Stimulated activated naive CD8-positive, alpha-beta T cell treated with anti-CD3 and anti-CD28 coated beads, Interleukin-15, Interleukin-2, amounts not matched to agents 100 U/mL and 50 U/mL, for 24 hours (primary cell): Measurements from ENCODE around the gene LRRN3.
"Not testable (repeated sequence)": the region's sequence is repeated elsewhere in the genome, so short reads cannot be mapped to it uniquely, and the experiment has no call there.

Experiments used
- ATAC-seq: fragments of 150-1000 bp; cut with Tn5 transposase; one replicate; pipeline ENCODE4 v1.10.0; 2021
- DNase-seq: peaks from one replicate; pipeline ENCODE4 v3.0.0; 2021

LRRN3 gene

GRCh38 chr7:111090846-111091245 is at the start of gene LRRN3:
LRRN3 (plus strand) TSS chr7:111091127; CDS start chr7:111122773, 31,646 bp downstream.
- DNase-seq (peak; percentile 64), ATAC-seq (peak; percentile 85)

- ATAC-seq (peak; percentile 89), DNase-seq (no peak)
Measured at GRCh38 chr7:111041577-111041976, 49.4 kb upstream of the LRRN3 start.

DNA sequence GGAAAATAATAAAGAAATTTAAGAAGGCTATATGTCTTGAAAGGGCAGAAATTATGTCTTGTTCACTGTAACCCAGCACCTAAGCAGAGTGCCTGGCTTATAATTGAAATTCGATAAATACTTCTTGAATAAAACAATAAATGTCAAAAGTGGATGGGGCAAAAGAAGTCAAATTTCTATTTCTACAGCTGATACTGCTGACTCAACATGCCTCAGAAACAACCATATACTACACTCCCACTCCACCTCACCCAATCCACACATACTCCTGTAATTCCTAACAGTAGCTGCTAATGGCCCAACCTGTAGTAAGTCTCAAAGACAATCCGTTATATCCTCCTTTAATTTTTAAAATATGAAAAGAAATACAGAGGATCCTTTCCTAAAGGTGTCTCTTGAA is 48.1 kb upstream of the LRRN3 start:
- no peak for ATAC-seq
- DNase-seq, result no peak

GRCh38 chr7:111043561-111043960 is 47.4 kb upstream of the LRRN3 start:
- DNase-seq, result no peak
- ATAC-seq, result no peak

DNA sequence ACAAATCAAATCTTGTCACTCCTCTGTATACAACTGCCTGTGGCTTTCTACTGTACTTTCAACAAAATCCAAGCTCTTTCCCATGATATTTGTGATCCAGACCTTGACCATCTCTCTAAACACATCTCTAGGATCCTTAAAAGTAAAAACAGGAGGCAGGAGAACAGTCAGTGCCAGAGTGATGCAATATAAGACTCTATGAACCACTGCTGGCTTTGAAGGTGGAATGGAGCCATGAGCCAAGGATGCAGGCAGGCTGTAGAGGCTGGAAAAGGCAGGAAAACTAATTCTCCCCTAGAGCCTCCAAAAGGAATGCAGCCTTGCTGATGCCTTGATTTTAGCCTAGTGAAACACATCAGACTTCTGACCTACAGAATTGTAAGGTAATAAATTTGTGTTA is 45.5 kb upstream of the LRRN3 start:
- DNase-seq, result no peak
- no peak for ATAC-seq

DNA sequence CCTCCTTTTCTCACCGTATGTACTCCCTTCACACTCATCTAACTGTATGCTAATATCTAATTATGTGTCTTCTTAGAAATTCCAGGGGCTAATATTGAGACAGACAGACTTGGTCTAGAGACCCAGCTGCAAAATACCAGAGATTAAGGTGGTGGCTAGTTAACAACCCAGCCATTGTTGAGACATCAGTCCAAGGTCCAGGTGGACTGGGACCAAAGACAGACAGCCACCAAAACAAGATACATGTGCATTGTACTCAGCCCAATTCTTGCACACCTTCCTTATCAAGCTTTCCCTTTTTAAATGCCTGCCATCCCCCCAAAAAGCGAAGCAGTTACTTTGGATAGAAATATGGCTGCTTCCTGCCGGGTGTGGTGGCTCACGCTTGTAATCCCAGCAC is 43.3 kb upstream of the LRRN3 start:
- no peak for DNase-seq
- ATAC-seq, result no peak

DNA sequence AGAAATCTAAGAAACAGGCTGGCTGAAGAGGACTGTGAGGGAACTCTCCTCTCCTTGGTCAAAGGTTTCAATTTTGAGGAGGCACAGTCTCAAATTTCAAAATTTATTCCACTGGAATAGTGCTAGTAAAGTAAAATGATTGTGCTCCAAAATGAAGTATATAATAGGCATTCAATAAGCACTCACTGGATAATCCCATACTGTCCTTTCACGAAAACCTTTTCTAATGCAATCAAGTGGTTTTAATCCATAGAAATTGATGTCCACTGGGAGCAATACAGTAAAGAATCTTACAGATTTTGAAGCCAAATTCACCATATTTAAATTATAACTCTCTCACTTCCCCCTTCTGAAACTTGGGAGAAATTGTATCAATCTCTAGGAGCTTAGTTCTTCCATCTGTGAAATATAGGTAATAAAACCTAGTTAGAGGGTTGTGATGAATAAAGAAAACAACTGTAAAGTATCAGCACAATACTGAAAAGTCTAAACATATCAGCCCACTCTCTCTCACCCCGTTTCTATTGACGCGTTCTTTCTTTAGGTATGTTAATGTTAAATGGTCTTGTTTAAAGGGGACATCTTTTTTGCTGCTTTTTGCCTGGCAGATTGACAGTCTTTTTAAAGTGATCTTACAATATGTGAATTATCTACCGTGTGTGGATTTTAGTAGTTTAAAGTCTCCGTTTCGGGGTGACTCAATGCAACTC is 40.8 kb upstream of the LRRN3 start:
- no peak for DNase-seq
- ATAC-seq, result no peak

- DNase-seq (no peak), ATAC-seq (no peak)
Measured at GRCh38 chr7:111050875-111051416, 40.0 kb upstream of the LRRN3 start.

GRCh38 chr7:111051832-111052231 is 39.1 kb upstream of the LRRN3 start:
- no peak for DNase-seq
- ATAC-seq, result no peak

DNA sequence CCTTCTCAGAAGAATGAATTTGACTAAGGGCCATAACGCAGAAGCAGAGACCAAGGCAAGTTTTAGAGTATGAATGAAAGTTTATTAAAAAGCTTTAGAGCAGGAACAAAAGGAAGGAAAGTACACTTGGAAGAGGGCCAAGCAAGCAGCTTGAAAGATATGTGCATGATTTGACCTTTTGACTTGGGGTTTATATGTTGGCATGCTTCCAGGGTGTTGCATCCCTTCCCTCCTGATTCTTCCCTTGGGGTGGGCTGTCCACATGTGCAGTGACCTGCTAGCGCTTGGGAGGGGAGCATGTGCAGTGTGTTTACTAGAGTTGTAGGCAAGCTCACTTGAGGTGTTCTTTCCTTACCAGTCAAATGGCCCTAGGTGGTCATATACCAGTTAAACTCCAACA is 37.9 kb upstream of the LRRN3 start:
- ATAC-seq, result no peak
- DNase-seq, result no peak

GRCh38 chr7:111056371-111056770 is 34.6 kb upstream of the LRRN3 start:
- ATAC-seq (no peak), DNase-seq (no peak)

- ATAC-seq (no peak), DNase-seq (no peak)
Measured at GRCh38 chr7:111057066-111057465, 33.9 kb upstream of the LRRN3 start.

DNA sequence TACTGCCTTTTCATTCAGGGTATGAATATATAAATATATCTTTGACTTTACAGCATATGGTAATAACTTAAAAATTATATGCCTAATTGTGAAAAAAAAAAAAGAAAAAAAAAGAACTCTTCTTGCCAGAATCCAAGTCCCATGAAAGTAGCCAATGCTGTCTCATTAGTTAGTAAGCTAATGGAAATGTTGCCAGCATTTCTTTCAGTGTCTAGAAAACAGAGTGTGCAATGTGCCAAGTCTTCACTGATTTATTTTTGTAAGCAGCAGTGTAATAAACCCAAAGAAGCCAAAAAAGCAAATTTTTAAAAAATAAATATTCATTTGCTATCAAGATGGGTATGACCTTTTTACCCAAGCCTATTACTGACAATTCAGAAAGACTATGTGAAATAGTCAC is 31.1 kb upstream of the LRRN3 start:
- DNase-seq, result no peak
- ATAC-seq, result no peak

GRCh38 chr7:111063166-111063565 is 27.8 kb upstream of the LRRN3 start:
- ATAC-seq (no peak), DNase-seq (no peak)

DNA sequence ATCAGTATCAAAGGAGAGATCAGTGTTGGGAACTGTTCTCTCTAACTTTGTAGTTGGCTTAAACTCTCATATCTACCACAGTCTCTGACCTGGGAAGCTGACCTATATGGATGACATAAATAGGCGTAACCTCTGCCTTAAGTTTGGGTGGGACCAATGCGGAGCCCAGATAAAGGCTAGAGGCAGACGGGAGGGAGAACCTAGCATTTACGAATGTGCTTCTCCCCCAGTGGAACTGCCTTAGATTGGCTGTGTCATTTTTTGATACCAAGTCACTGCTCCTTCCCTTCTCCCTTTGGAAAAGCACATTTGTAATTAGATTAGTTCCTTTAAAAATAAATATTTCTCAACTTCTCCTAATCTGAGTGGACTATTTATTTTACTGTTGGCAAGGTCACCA is 23.7 kb upstream of the LRRN3 start:
- DNase-seq (no peak), ATAC-seq (no peak)

- ATAC-seq, result no peak
- DNase-seq, result no peak
Measured at GRCh38 chr7:111067682-111068081, 23.2 kb upstream of the LRRN3 start.

GRCh38 chr7:111068618-111069017 is 22.3 kb upstream of the LRRN3 start:
- ATAC-seq (no peak), DNase-seq (no peak)

DNA sequence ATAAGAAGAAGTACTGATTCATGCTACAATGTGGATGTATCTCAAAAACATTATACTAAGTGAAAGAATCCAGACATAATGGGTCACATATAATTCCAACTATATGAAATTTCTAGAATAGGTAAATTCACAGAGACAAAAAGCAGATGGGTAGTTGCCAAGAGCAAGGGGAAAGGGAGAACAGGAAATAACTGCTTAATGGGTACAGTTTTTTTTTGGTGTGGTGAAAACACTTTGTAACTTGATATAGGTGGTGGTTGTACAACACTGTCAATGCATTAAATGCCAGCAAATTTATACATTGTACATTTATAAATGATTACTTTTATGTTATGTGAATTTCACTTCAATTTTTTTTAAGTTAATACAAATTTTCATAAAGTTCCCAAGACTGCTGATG is 19.4 kb upstream of the LRRN3 start:
- DNase-seq (no peak), ATAC-seq (no peak)

- ATAC-seq, DNase-seq: not testable (repeated sequence)
Measured at GRCh38 chr7:111072658-111073057, 18.3 kb upstream of the LRRN3 start.

DNA sequence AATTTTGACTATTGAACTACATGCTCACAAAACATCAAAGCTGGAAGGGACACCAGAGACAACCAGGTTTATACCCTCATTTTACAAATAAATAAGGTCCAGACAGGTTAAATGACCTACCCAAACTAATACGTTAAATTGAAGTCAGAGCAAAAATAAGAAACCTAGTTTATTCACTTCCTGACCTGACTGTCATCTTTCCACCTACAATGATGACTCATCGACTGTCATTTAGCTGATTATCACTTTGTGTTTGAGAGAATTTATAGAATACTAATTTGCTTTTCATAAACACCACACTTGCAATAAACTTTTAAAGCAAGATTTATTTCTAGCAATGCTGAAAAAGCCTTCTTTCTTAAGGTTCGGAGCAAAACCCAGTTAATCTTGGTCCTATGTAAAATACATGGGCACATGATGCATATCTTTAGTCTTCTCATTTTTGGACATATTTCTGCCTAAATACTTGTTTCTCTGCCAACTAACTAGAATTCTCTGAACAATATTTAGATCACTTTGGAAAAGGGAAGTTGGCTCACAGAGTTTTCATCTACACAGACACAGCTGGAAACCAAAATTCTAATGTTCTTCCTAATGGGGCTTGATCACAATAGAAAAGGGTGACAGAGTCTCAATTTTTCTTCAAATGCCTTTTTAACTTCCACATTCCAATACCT is 16.7 kb upstream of the LRRN3 start:
- DNase-seq, result no peak
- no peak for ATAC-seq

DNA sequence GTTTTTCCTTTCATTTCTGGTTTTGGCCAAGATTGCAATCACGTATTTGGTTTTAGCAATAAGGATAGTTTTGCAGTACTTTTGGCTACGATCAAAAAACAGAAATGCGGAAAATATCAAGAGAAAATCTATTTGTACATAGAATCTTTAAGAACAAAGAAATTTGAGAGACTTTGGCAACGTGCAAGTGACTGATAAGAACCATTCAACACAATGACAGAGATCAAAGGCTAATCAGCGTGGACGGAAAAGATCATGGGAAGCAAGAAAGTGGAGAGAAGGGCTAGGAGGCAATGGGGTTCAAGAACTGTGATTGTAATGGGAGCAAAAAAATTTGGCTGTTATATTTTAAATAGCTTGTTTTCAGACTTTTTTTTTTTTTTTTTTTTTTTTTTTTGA is 16.2 kb upstream of the LRRN3 start:
- DNase-seq, result no peak
- ATAC-seq, result no peak

GRCh38 chr7:111075498-111075897 is 15.4 kb upstream of the LRRN3 start:
- ATAC-seq (no peak), DNase-seq (no peak)

DNA sequence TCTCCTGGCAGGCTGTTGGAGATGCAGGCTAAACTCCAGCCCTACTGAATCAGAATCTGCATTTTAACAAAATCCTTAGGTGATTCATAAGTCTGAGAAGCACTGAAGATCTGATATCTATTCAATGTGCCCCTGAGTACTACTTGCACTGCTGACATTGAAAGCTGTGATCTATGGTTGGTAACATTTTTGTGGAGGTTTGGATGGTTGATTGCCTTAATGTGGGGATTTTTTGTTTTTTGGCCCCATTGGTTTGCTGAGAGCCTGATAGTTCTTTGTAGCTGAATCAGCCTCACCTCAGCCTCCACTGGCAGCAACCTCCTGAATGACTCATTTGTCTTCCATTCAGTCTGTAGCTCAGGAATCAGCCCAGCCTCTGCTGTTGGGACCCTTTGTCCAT is 14.7 kb upstream of the LRRN3 start:
- ATAC-seq, result peak; percentile 93
- DNase-seq, result peak; percentile 47

DNA sequence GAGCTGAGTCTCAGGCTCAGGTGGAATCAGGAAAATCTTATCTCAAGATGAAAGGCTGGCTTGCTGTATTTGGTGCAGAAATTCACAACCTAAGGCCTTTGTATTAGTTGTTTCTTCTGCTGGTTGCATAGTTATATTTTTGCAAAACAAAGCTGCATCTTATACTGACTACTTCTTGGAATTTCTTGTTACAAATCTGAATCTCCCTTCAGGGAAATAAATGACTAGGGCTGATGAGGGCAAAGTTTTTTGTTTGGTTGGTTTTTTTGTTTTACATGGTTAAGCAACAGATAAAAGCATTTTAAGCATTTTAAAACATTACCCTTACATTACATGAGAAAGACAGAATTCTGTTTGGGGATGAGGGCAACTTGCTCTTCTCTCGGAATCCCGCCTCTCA is 13.9 kb upstream of the LRRN3 start:
- DNase-seq (no peak), ATAC-seq (no peak)
